ENCODE measurements around the gene GEMIN5. TPM values are rescaled to one million over a fixed set of nuclear protein-coding genes. Genes with fewer than 3 reads are reported as not detected.

Gene GEMIN5
- total and polyA plus RNA-seq, 2 of the 8 experiments (the other 6 are each of a cell fraction or from before 2014, with no cell fraction given), result 12.8 to 47.0 TPM

- no peak for TF ChIP-seq KDM1A (IDR thresholded peaks at IDR 0.05; ENCODE audit: borderline replicate concordance, low read length)
- 0 out of 2 replicates have a peak, but pooled peaks have one; percentile 26 for TF ChIP-seq CHD2 (IDR thresholded peaks at IDR 0.05; ENCODE audit: low read length)
- peak; percentile 62; the same call in 1 of the 2 replicates for TF ChIP-seq SP1 (IDR thresholded peaks at IDR 0.05; ENCODE audit: low read depth, low read length)
- 0 out of 2 replicates have a peak, but pooled peaks have one; percentile 53 for TF ChIP-seq PHF8 (conservative IDR thresholded peaks at IDR 0.05; ENCODE audit: low read depth, low read length)
- TF ChIP-seq SP2 (IDR thresholded peaks at IDR 0.05; ENCODE audit: low read length), result no peak
- TF ChIP-seq MAX (IDR thresholded peaks at IDR 0.05), result peak; percentile 96
- TF ChIP-seq POLR2A (IDR thresholded peaks at IDR 0.05; ENCODE audit: control extremely low read depth in 1 of 2, low read depth in 2 of 2, low read length in 2 of 2), result peak in 1 of 2 experiments; percentile 64; a peak in 2 of 3 replicates
- peak; percentile 90 for TF ChIP-seq ASH2L (IDR thresholded peaks at IDR 0.05; ENCODE audit: low read length)
- TF ChIP-seq SUZ12 (IDR thresholded peaks at IDR 0.05; ENCODE audit: low read length), result no peak
- peak; percentile 71 for TF ChIP-seq CREB1 (IDR thresholded peaks at IDR 0.05)
- peak; percentile 53 for TF ChIP-seq CTBP2 (IDR thresholded peaks at IDR 0.05; ENCODE audit: borderline replicate concordance, insufficient read depth, insufficient read length, low read length)
- TF ChIP-seq NANOG (IDR thresholded peaks at IDR 0.05; ENCODE audit: insufficient read depth, low read depth, low read length, poor library complexity, severe bottlenecking), result no peak
- peak; percentile 59; the same call in 1 of the 2 replicates for TF ChIP-seq CEBPB (IDR thresholded peaks at IDR 0.05; ENCODE audit: low read depth, low read length)
- TF ChIP-seq RXRA (IDR thresholded peaks at IDR 0.05; ENCODE audit: insufficient read depth, low read depth, low read length), result no peak
- peak in 1 of 2 experiments; percentile 21; a peak in 1 of 3 replicates for TF ChIP-seq EP300 (IDR thresholded peaks at IDR 0.05; ENCODE audit: borderline replicate concordance in 1 of 2, low read depth in 2 of 2, low read length in 2 of 2)
- TF ChIP-seq RBBP5 (IDR thresholded peaks at IDR 0.05; ENCODE audit: borderline replicate concordance, low read depth, low read length), result peak; percentile 84; the same call in 1 of the 2 replicates
- peak; percentile 66 for TF ChIP-seq POLR2AphosphoS5 (IDR thresholded peaks at IDR 0.05; ENCODE audit: low read depth, low read length)
- TF ChIP-seq YY1 (IDR thresholded peaks at IDR 0.05; ENCODE audit: low read depth, low read length), result no peak
- no peak for TF ChIP-seq SRF (IDR thresholded peaks at IDR 0.05; ENCODE audit: low read depth, low read length)
- TF ChIP-seq GTF2F1 (IDR thresholded peaks at IDR 0.05; ENCODE audit: borderline replicate concordance, low read depth, low read length), result no peak
- peak; percentile 86 for TF ChIP-seq E2F6 (IDR thresholded peaks at IDR 0.05)
- TF ChIP-seq KDM4A (IDR thresholded peaks at IDR 0.05; ENCODE audit: low read depth, low read length, severe bottlenecking), result peak; percentile 84
- peak; percentile 77 for TF ChIP-seq TAF1 (IDR thresholded peaks at IDR 0.05; ENCODE audit: low read depth, low read length)
- peak; percentile 70 to 92; a peak in 2 of 4 replicates for TF ChIP-seq SIN3A (conservative IDR thresholded peaks at IDR 0.05 in 1 of 2, IDR thresholded peaks at IDR 0.05 in 1 of 2; ENCODE audit: low read depth in 1 of 2, low read length in 2 of 2)
Observed at GRCh38 chr5:154937718-154938466, at the start of gene GEMIN5 (continued).

All from H1 (cell line).